ENCODE measurements around the gene RHOG. TPM values are rescaled to one million over a fixed set of nuclear protein-coding genes. Genes with fewer than 3 reads are reported as not detected.

The RHOG gene
- total RNA-seq, 1 experiment from 2014 or later: 31.0 TPM

DNA sequence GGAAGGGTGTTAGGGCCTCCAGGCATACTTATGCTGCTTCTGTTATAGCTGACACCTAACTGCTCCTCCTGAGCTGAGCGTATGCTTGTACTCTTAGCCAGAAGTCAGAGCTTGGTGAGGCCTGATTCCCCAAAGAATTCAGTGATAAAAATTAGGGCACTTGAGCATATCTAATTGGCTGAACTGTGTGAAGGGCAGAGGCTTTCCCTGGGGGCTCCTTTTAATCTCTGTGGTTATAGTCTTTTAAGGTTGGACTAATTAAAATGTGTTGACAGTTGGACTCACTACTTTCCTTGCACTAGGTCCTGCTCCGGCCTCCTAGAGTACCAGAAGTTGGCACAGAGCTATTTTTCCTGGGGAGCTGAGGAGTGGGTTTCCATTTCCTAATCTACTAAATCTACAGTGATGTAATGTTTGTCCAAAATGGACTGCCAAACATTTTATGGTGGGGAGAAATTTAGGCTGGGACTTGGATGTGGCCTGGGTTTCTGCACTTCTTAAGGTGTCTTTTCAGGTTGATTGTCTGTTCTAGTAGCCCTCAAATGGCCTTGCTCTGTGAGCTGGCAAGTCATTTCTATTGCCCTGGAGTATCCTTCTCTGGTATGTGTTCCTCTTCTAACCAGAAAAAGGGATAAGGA lies 33.1 kb upstream of the RHOG start:
- POLR2A ChIA-PET (ENCODE audit: unreplicated experiment): no interaction called here
- peaks cover 19% of the 10 kb centered on the region for H3K79me2 ChIP-seq (ENCODE audit: low read depth)
- peaks cover 28% of the 10 kb centered on the region for H3K4me1 ChIP-seq (replicated peaks; ENCODE audit: insufficient read depth)
- H3K9me3 ChIP-seq (ENCODE audit: insufficient read depth, low read depth): no peaks in the 10 kb centered on the region
- no peak overlapping the region for H3K27ac ChIP-seq
- CTCF ChIA-PET: no interaction called here
- H3K4me3 ChIP-seq: no peak overlapping the region
- H3K4me2 ChIP-seq: no peak overlapping the region
- H2AFZ ChIP-seq: no peak overlapping the region
- H4K20me1 ChIP-seq (ENCODE audit: insufficient read depth): no peaks in the 10 kb centered on the region
- DNase-seq: no peak
- BruUV-seq (replicated peaks): no TSS peak
- H3K27me3 ChIP-seq (ENCODE audit: insufficient read depth, low read depth): no peaks in the 10 kb centered on the region
- H3F3A ChIP-seq (ENCODE audit: insufficient read depth, low read depth): peaks cover 24% of the 10 kb centered on the region
- H3K9me2 ChIP-seq (ENCODE audit: insufficient read depth): no peaks in the 10 kb centered on the region
- no peak for TF ChIP-seq EZH2 (IDR thresholded peaks at IDR 0.05; ENCODE audit: low read depth)
- TF ChIP-seq, protein P1, sequence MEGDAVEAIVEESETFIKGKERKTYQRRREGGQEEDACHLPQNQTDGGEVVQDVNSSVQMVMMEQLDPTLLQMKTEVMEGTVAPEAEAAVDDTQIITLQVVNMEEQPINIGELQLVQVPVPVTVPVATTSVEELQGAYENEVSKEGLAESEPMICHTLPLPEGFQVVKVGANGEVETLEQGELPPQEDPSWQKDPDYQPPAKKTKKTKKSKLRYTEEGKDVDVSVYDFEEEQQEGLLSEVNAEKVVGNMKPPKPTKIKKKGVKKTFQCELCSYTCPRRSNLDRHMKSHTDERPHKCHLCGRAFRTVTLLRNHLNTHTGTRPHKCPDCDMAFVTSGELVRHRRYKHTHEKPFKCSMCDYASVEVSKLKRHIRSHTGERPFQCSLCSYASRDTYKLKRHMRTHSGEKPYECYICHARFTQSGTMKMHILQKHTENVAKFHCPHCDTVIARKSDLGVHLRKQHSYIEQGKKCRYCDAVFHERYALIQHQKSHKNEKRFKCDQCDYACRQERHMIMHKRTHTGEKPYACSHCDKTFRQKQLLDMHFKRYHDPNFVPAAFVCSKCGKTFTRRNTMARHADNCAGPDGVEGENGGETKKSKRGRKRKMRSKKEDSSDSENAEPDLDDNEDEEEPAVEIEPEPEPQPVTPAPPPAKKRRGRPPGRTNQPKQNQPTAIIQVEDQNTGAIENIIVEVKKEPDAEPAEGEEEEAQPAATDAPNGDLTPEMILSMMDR (conservative IDR thresholded peaks at IDR 0.05): no peak
- intact Hi-C loops (cut with micrococcal nuclease; ENCODE audit: unreplicated experiment): no loop called here
- H3K36me3 ChIP-seq (ENCODE audit: low read depth): no peaks in the 10 kb centered on the region

DNA sequence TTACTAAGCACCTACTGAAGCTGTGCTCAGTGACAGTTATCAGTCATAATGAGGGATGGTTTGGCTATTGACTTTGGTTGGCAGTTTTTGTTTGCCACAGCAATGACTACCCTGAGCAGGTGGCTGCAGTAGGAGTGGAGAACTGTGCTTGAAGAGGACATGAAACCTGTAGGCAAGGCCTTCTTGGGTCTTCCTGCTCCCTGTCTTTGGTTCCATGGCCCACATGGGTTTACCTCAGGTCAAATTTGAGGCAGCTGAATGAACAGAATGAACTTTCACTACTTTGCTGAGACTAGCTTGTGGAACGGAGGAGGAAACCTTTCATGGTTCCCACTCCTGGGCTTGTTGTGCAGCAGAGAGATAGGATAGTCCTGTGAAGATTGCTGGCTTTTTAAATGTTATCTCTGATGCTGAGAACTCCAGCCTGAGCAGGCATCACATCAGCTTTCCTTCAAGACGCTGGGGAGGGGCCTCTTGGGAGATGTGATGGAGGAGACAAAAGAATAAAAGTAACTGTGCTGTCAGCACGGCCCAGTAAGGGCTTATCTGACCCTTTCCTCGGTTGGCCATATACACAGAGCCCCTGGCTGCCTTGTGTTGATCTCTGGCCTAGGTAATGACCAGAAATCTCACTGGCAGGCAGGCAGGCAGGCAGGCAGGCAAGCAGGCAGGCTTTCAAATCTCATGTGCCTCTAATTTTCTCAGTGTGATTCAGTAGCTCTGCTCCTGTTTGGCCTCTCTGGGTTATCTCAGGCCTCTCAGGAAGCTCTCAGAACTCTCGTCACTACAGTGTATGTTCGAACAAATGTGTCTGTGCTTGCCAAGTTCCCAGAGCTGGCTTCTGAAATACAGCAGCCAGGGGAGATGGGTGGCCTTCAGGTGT lies 26.7 kb upstream of the RHOG start:
- Histone ChIP-seq H3K27me3 (ENCODE audit: insufficient read depth, low read depth) (no peaks in the 10 kb centered on the region), H3K27ac (no peak overlapping the region), H3K4me3 (no peak overlapping the region), H3K36me3 (ENCODE audit: low read depth) (no peaks in the 10 kb centered on the region), H2AFZ (no peak overlapping the region), H4K20me1 (ENCODE audit: insufficient read depth) (no peaks in the 10 kb centered on the region), H3K9me2 (ENCODE audit: insufficient read depth) (no peaks in the 10 kb centered on the region), H3F3A (ENCODE audit: insufficient read depth, low read depth) (peaks cover 9% of the 10 kb centered on the region; the same call in 1 of the 2 replicates), H3K4me1 (replicated peaks; ENCODE audit: insufficient read depth) (peaks cover 19% of the 10 kb centered on the region; the same call in 1 of the 2 replicates), H3K4me2 (no peak overlapping the region), H3K79me2 (ENCODE audit: low read depth) (peaks cover 28% of the 10 kb centered on the region), H3K9me3 (ENCODE audit: insufficient read depth, low read depth) (no peaks in the 10 kb centered on the region)
- DNase-seq: no peak
- TF ChIP-seq, protein P1 (conservative IDR thresholded peaks at IDR 0.05): no peak
- TF ChIP-seq EZH2 (IDR thresholded peaks at IDR 0.05; ENCODE audit: low read depth): no peak
- no TSS peak for BruUV-seq (replicated peaks)
- POLR2A ChIA-PET (ENCODE audit: unreplicated experiment): no interaction called here
- CTCF ChIA-PET: no interaction called here
- intact Hi-C loops (cut with micrococcal nuclease; ENCODE audit: unreplicated experiment): no loop called here

DNA sequence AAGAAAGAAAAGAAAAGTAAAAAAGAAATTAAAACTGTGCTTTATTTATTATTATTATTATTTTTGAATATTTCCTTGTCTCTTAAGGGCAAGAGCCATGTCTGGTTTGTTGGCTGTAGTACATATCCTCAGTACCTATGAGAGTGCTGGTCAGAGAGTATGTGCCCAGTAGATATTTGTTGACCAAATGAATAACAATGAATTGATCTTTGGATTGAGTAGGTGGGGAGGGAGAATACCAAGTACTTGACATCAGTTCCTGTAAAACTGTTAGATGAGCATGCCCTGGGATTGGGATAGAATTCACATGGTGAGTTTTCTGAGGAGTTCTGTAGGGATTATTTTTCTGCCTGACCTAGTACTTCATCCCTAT lies 26.1 kb upstream of the RHOG start:
- H3K79me2 ChIP-seq (ENCODE audit: low read depth): peaks cover 33% of the 10 kb centered on the region
- CTCF ChIA-PET: interaction anchor here (0.7 kb wide), 1 partner anchor 199 kb away, joined by 7 read pairs; no protein-coding TSS in a partner anchor

More for the DNA sequence above, 26.1 kb upstream of the RHOG start:
- BruUV-seq (replicated peaks): no TSS peak
- H3K36me3 ChIP-seq (ENCODE audit: low read depth): no peaks in the 10 kb centered on the region
- POLR2A ChIA-PET (ENCODE audit: unreplicated experiment): no interaction called here
- peaks cover 19% of the 10 kb centered on the region; the same call in 1 of the 2 replicates for H3K4me1 ChIP-seq (replicated peaks; ENCODE audit: insufficient read depth)
- no peak overlapping the region for H3K4me3 ChIP-seq
- intact Hi-C loops (cut with micrococcal nuclease; ENCODE audit: unreplicated experiment): no loop called here
- H3K27ac ChIP-seq: no peak overlapping the region
- no peak for TF ChIP-seq EZH2 (IDR thresholded peaks at IDR 0.05; ENCODE audit: low read depth)
- TF ChIP-seq, protein P1 (conservative IDR thresholded peaks at IDR 0.05): no peak
- peaks cover 9% of the 10 kb centered on the region; the same call in 1 of the 2 replicates for H3F3A ChIP-seq (ENCODE audit: insufficient read depth, low read depth)
- H3K4me2 ChIP-seq: no peak overlapping the region
- H3K9me2 ChIP-seq (ENCODE audit: insufficient read depth): no peaks in the 10 kb centered on the region
- no peaks in the 10 kb centered on the region for H3K27me3 ChIP-seq (ENCODE audit: insufficient read depth, low read depth)
- DNase-seq: no peak
- no peaks in the 10 kb centered on the region for H4K20me1 ChIP-seq (ENCODE audit: insufficient read depth)
- H2AFZ ChIP-seq: no peak overlapping the region
- no peaks in the 10 kb centered on the region for H3K9me3 ChIP-seq (ENCODE audit: insufficient read depth, low read depth)
